Spleen (tissue), 11 donors: ENCODE results near the gene BANK1. TPM values are rescaled to one million over a fixed set of nuclear protein-coding genes. Genes with fewer than 3 reads are reported as not detected.

Experiments used
- DNase-seq: peaks from one replicate; pipeline ENCODE4 v3.0.0-alpha.2; 2020
- H3K27ac ChIP-seq, 8 donors: fragments of 200-600 bp; sonication (generic) in 7 of 8; 1 replicate in 4 of 8; 2 replicates in 4 of 8; pipeline versions ENCODE4 v1.5.0 to v1.8.0; 2016 to 2021; ENCODE audit warnings: inconsistent platforms in 4 of 8, mild to moderate bottlenecking in 4 of 8, moderate library complexity in 1 of 8
- H3K27me3 ChIP-seq, 7 donors: fragments of 200-600 bp; sonication (generic) in 6 of 7; replicated peaks in 1 of 7; 1 replicate in 4 of 7; 2 replicates in 3 of 7; pipeline versions ENCODE4 v1.5.0 to v1.8.0; 2016 to 2021; ENCODE audit warnings: inconsistent platforms in 3 of 7, mild to moderate bottlenecking in 1 of 7
- H3K36me3 ChIP-seq, 6 donors: fragments of 200-600 bp; sonication (generic) in 5 of 6; 1 replicate in 4 of 6; 2 replicates in 2 of 6; pipeline versions ENCODE4 v1.5.0 to v1.8.0; 2016 to 2021; ENCODE audit warnings: inconsistent platforms in 2 of 6
- H3K4me1 ChIP-seq, 6 donors: fragments of 200-600 bp; sonication (generic) in 5 of 6; 1 replicate in 3 of 6; 2 replicates in 3 of 6; pipeline versions ENCODE4 v1.5.0 to v1.8.0; 2016 to 2021; ENCODE audit warnings: inconsistent platforms in 3 of 6
- H3K4me3 ChIP-seq, 8 donors: fragments of 200-600 bp; sonication (generic) in 7 of 8; 1 replicate in 4 of 8; 2 replicates in 4 of 8; pipeline versions ENCODE4 v1.5.0 to v1.8.0; 2016 to 2021; ENCODE audit warnings: inconsistent platforms in 4 of 8, mild to moderate bottlenecking in 4 of 8, moderate library complexity in 2 of 8
- H3K9me3 ChIP-seq, 8 donors: fragments of 200-600 bp; sonication (generic) in 7 of 8; 1 replicate in 4 of 8; 2 replicates in 4 of 8; pipeline versions ENCODE4 v1.5.0 to v1.8.0; 2016 to 2021; ENCODE audit warnings: inconsistent platforms in 4 of 8
- CTCF ChIP-seq, 11 experiments: fragments of 200-600 bp in 7 of 11; fragments of 450-650 bp in 4 of 11; sonication (generic) in 4 of 11; IDR thresholded peaks in 8 of 11; conservative IDR thresholded peaks in 3 of 11; 1 replicate in 7 of 11; 2 replicates in 4 of 11; pipeline versions ENCODE4 v1.4.0 to v1.8.0; 2016 to 2021; ENCODE audit warnings: antibody characterized with exemption in 11 of 11, inconsistent platforms in 4 of 11, mild to moderate bottlenecking in 1 of 11
- POLR2A ChIP-seq, 3 donors: fragments of 450-650 bp; IDR thresholded peaks; one replicate each; pipeline ENCODE4 v1.5.1; 2017; ENCODE audit warnings: antibody characterized with exemption in 3 of 3, mild to moderate bottlenecking in 1 of 3
- POLR2AphosphoS5 ChIP-seq, 3 donors: sonication (generic); formaldehyde crosslinking; IDR thresholded peaks; one replicate each; pipeline ENCODE4 v1.5.1; 2017; ENCODE audit warnings: antibody characterized with exemption in 3 of 3
- WGBS, 5 donors: extraction: QIAGEN DNeasy Blood & Tissue Kit in 3 of 5; methylation state at CpG; one replicate each; pipeline versions ENCODE4 v1.1.5 to v1.1.7; 2013 to 2018; 5-methylcytosine and 5-hydroxymethylcytosine counted together
- intact Hi-C: fragments of 100-400 bp; cut with DNase I; formaldehyde crosslinking; loops from one replicate; pipeline ENCODE4 v1.15.0; 2023; ENCODE audit warnings: low total_unique reads
- polyA plus RNA-seq, 3 donors: library from polyadenylated mRNA; stranded (reverse); fragments of 200-250 nt; gene quantifications; one replicate each; pipeline ENCODE4 v1.2.1, GENCODE V29; 2013
- total RNA-seq, 7 donors: library from RNA; depleted of rRNA in 3 of 7; stranded (reverse); fragments of >200 nt in 3 of 7; fragmentation: NEBNext Ultra II Directional in 4 of 7; extraction: Animal tissue kit (Norgen Biotek cat#: 25700) in 4 of 7; gene quantifications; one replicate each; pipeline versions ENCODE4 v1.1.0 to v1.2.1, GENCODE V29; 2016 to 2021
- donor health status: healthy with polysubstance abuse.
- donor health status: DM: no; HTN: no; CAD: no; lungs with moderate emphysema.
- donor health status: DM: no; HTN: no; CAD: no.
- donor health status: Bipolar disorder and iron deficiency.
- donor health status: healthy.
- donor health status: DM: no; HTN: no; CAD: no.
- donor health status: DM: yes; HTN: yes; CAD: no.

Gene BANK1
- total and polyA plus RNA-seq, 10 donors = 105 to 208 (median 139) TPM

DNA sequence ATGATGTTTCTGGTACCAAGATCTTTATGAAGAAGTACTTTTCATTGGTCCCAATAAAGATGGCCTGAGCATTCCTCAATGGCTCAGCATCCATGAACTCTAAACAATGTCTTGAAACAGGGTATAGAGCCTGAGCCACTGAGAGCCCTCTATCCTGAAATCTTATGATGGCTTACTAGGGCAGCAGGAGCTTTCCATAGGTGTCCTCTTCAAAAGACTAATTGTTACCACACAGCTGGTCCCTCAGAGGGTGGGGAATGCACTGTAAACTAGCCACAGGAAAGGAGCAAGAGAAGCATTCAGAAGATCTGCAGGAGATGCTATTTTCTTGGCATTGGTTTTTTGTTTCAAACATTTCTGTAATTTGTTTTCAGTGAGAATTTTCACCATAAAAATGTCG, 5.6 kb upstream of the BANK1 start:
- intact Hi-C loops = no loop called here
- TF ChIP-seq POLR2AphosphoS5 (IDR thresholded peaks at IDR 0.05) = no peak
- no peak for TF ChIP-seq CTCF (IDR thresholded peaks at IDR 0.05 in 8 of 11, conservative IDR thresholded peaks at IDR 0.05 in 3 of 11)
- TF ChIP-seq POLR2A (IDR thresholded peaks at IDR 0.05) = no peak
- peaks cover 0 to 8% (median 2%) of the 10 kb centered on the region in 8 donors for H3K9me3 ChIP-seq
- DNase-seq = no peak
- no peaks in the 10 kb centered on the region for H3K36me3 ChIP-seq
- H3K27me3 ChIP-seq = no peaks in the 10 kb centered on the region
- H3K27ac ChIP-seq = no peak overlapping the region
- 63 to 91% (median 89%) methylated on average over 1 of the region's 1 CpG for WGBS, 5 donors
- peaks cover 0 to 9% (median 4%) of the 10 kb centered on the region in 6 donors for H3K4me1 ChIP-seq
- H3K4me3 ChIP-seq = no peak overlapping the region

DNA sequence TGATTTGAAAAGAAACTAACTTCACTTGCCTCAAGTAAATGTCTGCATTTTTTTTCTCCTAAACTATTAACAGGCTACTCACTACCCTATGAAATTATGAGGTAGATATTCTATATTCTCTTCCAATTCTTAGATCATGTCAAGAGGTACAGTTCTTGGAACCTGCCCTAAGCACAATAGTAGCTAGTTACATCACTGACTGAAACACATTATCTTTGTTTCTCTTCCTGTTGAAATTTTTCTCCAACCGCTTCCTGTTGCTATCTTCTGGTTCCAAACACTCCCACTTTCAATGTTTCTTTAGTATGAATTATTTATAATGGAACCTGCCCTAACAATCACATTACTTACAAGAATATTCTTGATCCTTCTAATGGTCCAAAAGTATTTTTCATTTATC, 5.0 kb upstream of the BANK1 start:
- no peaks in the 10 kb centered on the region for H3K36me3 ChIP-seq
- H3K9me3 ChIP-seq = peaks cover 0 to 8% (median 2%) of the 10 kb centered on the region in 8 donors
- no peak overlapping the region for H3K27ac ChIP-seq
- TF ChIP-seq CTCF (IDR thresholded peaks at IDR 0.05 in 8 of 11, conservative IDR thresholded peaks at IDR 0.05 in 3 of 11) (no peak), POLR2A (IDR thresholded peaks at IDR 0.05) (no peak), POLR2AphosphoS5 (IDR thresholded peaks at IDR 0.05) (no peak)
- intact Hi-C loops = no loop called here
- peaks cover 0 to 14% (median 8%) of the 10 kb centered on the region in 6 donors for H3K4me1 ChIP-seq
- WGBS, 5 donors = 63 to 88% (median 72%) methylated on average over 1 of the region's 1 CpG
- no peak overlapping the region for H3K4me3 ChIP-seq
- H3K27me3 ChIP-seq = peaks cover 0 to under 1% (median under 1%) of the 10 kb centered on the region in 7 donors
- DNase-seq = no peak

GRCh38 chr4:101787701-101788316, 2.7 kb upstream of the BANK1 start:
- Histone ChIP-seq H3K4me1 (peaks cover 0 to 31% (median 12%) of the 10 kb centered on the region in 6 donors), H3K4me3 (no peak overlapping the region), H3K27ac (no peak overlapping the region), H3K9me3 (peaks cover 0 to 8% (median 2%) of the 10 kb centered on the region in 8 donors), H3K36me3 (no peaks in the 10 kb centered on the region), H3K27me3 (peaks cover 0 to 13% (median 6%) of the 10 kb centered on the region in 7 donors)
- WGBS, 5 donors = 69 to 89% (median 73%) methylated on average over 4 of the region's 4 CpGs
- TF ChIP-seq POLR2A (IDR thresholded peaks at IDR 0.05) (no peak), POLR2AphosphoS5 (IDR thresholded peaks at IDR 0.05) (no peak), CTCF (IDR thresholded peaks at IDR 0.05 in 8 of 11, conservative IDR thresholded peaks at IDR 0.05 in 3 of 11) (no peak)
- no peak for DNase-seq
- intact Hi-C loops = no loop called here

GRCh38 chr4:101791182-101791558, 640 bp downstream of the BANK1 start:
- no peak for TF ChIP-seq CTCF (IDR thresholded peaks at IDR 0.05 in 8 of 11, conservative IDR thresholded peaks at IDR 0.05 in 3 of 11)
- peak in 1 of 3 donors; percentile 29 for TF ChIP-seq POLR2AphosphoS5 (IDR thresholded peaks at IDR 0.05)
- intact Hi-C loops = no loop called here
- Histone ChIP-seq H3K27ac (peak overlapping the region; percentile 49 to 91 (median 88)), H3K9me3 (peaks cover 0 to 8% (median 2%) of the 10 kb centered on the region in 8 donors), H3K36me3 (no peaks in the 10 kb centered on the region), H3K4me1 (peaks cover 0 to 56% (median 12%) of the 10 kb centered on the region in 6 donors), H3K27me3 (peaks cover 0 to 13% (median 6%) of the 10 kb centered on the region in 7 donors), H3K4me3 (peak overlapping the region; percentile 19 to 73 (median 54))
- WGBS, 5 donors = 17 to 35% (median 24%) methylated on average over 12 of the region's 12 CpGs
- DNase-seq = peak; percentile 78
